Sigmoid colon (tissue), 7 donors: ENCODE data around the gene CCDC187. TPM values are rescaled to one million over a fixed set of nuclear protein-coding genes. Genes with fewer than 3 reads are reported as not detected.

ENCODE experiments used
- DNase-seq: peaks from one replicate; pipeline ENCODE4 v3.0.0-alpha.2; 2019
- H3K27ac ChIP-seq, 4 donors: fragments of 200-600 bp; sonication (generic); one replicate each; pipeline ENCODE4 v1.5.1; 2016 to 2019; ENCODE audit warnings: mild to moderate bottlenecking in 1 of 4
- H3K27me3 ChIP-seq, 3 donors: fragments of 200-600 bp; sonication (generic); one replicate each; pipeline ENCODE4 v1.5.1; 2019; ENCODE audit warnings: mild to moderate bottlenecking in 1 of 3
- H3K36me3 ChIP-seq, 4 donors: fragments of 200-600 bp; sonication (generic); one replicate each; pipeline ENCODE4 v1.5.1; 2016 to 2019
- H3K4me1 ChIP-seq, 4 donors: fragments of 200-600 bp; sonication (generic); one replicate each; pipeline ENCODE4 v1.5.1; 2017 to 2019
- H3K4me3 ChIP-seq, 4 donors: fragments of 200-600 bp; sonication (generic); one replicate each; pipeline ENCODE4 v1.5.1; 2017 to 2019; ENCODE audit warnings: mild to moderate bottlenecking in 2 of 4, moderate library complexity in 1 of 4
- H3K9me3 ChIP-seq, 4 donors: fragments of 200-600 bp in 3 of 4; sonication (generic) in 3 of 4; one replicate each; pipeline versions ENCODE4 v1.5.1 to v1.6.1; 2013 to 2019
- EP300 ChIP-seq, 4 donors: sonication (generic); formaldehyde crosslinking; IDR thresholded peaks; one replicate each; pipeline ENCODE4 v1.6.1; 2017; ENCODE audit warnings: antibody characterized with exemption in 4 of 4
- POLR2A ChIP-seq, 2 donors: fragments of 450-650 bp; IDR thresholded peaks; one replicate each; pipeline ENCODE4 v1.6.1; 2016; ENCODE audit warnings: antibody characterized with exemption in 2 of 2, mild to moderate bottlenecking in 2 of 2, moderate library complexity in 2 of 2
- POLR2AphosphoS5 ChIP-seq, 4 donors: sonication (generic); formaldehyde crosslinking; IDR thresholded peaks; one replicate each; pipeline ENCODE4 v1.6.1; 2017; ENCODE audit warnings: antibody characterized with exemption in 4 of 4
- WGBS, 2 donors: extraction: QIAGEN DNeasy Blood & Tissue Kit; methylation state at CpG; one replicate each; pipeline ENCODE4 v1.1.7; 2013; 5-methylcytosine and 5-hydroxymethylcytosine counted together
- intact Hi-C: fragments of 100-400 bp; cut with DNase I; formaldehyde crosslinking; loops from one replicate; pipeline ENCODE4 v1.15.1; 2023
- polyA plus RNA-seq, 3 donors: library from polyadenylated mRNA; stranded (reverse); fragments of 200-250 nt; gene quantifications; one replicate each; pipeline ENCODE4 v1.2.3, GENCODE V29; 2013
- total RNA-seq, 4 donors: library from RNA; depleted of rRNA; stranded (reverse); fragments of >200 nt; gene quantifications; one replicate each; pipeline ENCODE4 v1.1.0, GENCODE V29; 2016
- TF ChIP-seq, protein P1 (sequence below), 4 experiments: fragments of 450-650 bp in 3 of 4; fragments of 200-600 bp in 1 of 4; IDR thresholded peaks; one replicate each; pipeline ENCODE4 v1.5.1; 2016 to 2019; ENCODE audit warnings: antibody characterized with exemption in 4 of 4, mild to moderate bottlenecking in 3 of 4, moderate library complexity in 2 of 4
- donor health status: healthy with polysubstance abuse.
- donor health status: Bipolar disorder and iron deficiency.
- donor health status: healthy.

CCDC187 gene
- total and polyA plus RNA-seq, 7 donors: 0.32 TPM; not detected in 6

DNA sequence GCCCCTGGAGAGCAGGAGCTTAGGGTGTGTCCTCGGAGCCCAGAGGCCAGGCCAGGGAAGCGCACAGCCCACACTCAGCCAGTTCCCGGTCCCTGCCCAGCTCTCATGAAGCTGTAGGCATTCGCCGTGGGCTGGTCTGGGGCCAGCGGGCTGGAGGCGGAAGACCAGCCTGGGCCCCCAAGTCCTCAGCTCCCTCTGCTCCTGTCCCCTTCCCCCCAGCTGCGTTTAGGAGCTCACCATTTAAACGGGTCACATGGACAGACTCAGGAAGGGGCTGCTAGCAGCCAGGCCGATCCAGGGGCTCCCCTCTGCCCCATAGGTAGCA is 42.2 kb upstream of the CCDC187 start:
- peaks cover 0 to 14% (median 0%) of the 10 kb centered on the region in 4 donors for H3K36me3 ChIP-seq
- peak overlapping the region in 1 of 4 donors; percentile 13 for H3K4me3 ChIP-seq
- WGBS, 2 donors: 18 to 59% methylated on average over 10 of the region's 10 CpGs
- no peaks in the 10 kb centered on the region for H3K27me3 ChIP-seq
- peaks cover 0 to 34% (median 24%) of the 10 kb centered on the region in 4 donors for H3K4me1 ChIP-seq
- DNase-seq: no peak
- TF ChIP-seq, protein P1, sequence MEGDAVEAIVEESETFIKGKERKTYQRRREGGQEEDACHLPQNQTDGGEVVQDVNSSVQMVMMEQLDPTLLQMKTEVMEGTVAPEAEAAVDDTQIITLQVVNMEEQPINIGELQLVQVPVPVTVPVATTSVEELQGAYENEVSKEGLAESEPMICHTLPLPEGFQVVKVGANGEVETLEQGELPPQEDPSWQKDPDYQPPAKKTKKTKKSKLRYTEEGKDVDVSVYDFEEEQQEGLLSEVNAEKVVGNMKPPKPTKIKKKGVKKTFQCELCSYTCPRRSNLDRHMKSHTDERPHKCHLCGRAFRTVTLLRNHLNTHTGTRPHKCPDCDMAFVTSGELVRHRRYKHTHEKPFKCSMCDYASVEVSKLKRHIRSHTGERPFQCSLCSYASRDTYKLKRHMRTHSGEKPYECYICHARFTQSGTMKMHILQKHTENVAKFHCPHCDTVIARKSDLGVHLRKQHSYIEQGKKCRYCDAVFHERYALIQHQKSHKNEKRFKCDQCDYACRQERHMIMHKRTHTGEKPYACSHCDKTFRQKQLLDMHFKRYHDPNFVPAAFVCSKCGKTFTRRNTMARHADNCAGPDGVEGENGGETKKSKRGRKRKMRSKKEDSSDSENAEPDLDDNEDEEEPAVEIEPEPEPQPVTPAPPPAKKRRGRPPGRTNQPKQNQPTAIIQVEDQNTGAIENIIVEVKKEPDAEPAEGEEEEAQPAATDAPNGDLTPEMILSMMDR (IDR thresholded peaks at IDR 0.05): no peak
- TF ChIP-seq POLR2AphosphoS5 (IDR thresholded peaks at IDR 0.05) (no peak), EP300 (IDR thresholded peaks at IDR 0.05) (no peak), POLR2A (IDR thresholded peaks at IDR 0.05) (no peak)
- intact Hi-C loops: no loop called here
- H3K27ac ChIP-seq: peak overlapping the region in 3 of 4 donors; percentile 24 to 69 (median 62)
- H3K9me3 ChIP-seq: no peaks in the 10 kb centered on the region

GRCh38 chr9:136345281-136346156 is 41.6 kb upstream of the CCDC187 start:
- 37 to 67% methylated on average over 43 of the region's 43 CpGs for WGBS, 2 donors
- Histone ChIP-seq H3K27ac (peak overlapping the region; percentile 24 to 69 (median 50)), H3K27me3 (no peaks in the 10 kb centered on the region), H3K9me3 (no peaks in the 10 kb centered on the region), H3K4me1 (peaks cover 0 to 34% (median 24%) of the 10 kb centered on the region in 4 donors), H3K4me3 (peak overlapping the region in 1 of 4 donors; percentile 13), H3K36me3 (peaks cover 0 to 19% (median 0%) of the 10 kb centered on the region in 4 donors)
- intact Hi-C loops: no loop called here
- TF ChIP-seq POLR2A (IDR thresholded peaks at IDR 0.05): no peak
- TF ChIP-seq POLR2AphosphoS5 (IDR thresholded peaks at IDR 0.05): peak in 1 of 4 donors; percentile 19
- TF ChIP-seq EP300 (IDR thresholded peaks at IDR 0.05): no peak
- TF ChIP-seq, protein P1 (IDR thresholded peaks at IDR 0.05): peak in 1 of 4 experiments; percentile 28
- peak; percentile 84 for DNase-seq

GRCh38 chr9:136344544-136345280 is 40.8 kb upstream of the CCDC187 start:
- intact Hi-C loops: no loop called here
- no peak overlapping the region for H3K4me3 ChIP-seq
- 68 to 78% methylated on average over 21 of the region's 21 CpGs for WGBS, 2 donors
- H3K27me3 ChIP-seq: no peaks in the 10 kb centered on the region
- peaks cover 0 to 34% (median 24%) of the 10 kb centered on the region in 4 donors for H3K4me1 ChIP-seq
- H3K9me3 ChIP-seq: no peaks in the 10 kb centered on the region
- H3K27ac ChIP-seq: peak overlapping the region in 2 of 4 donors; percentile 20 to 62
- TF ChIP-seq EP300 (IDR thresholded peaks at IDR 0.05) (no peak), POLR2AphosphoS5 (IDR thresholded peaks at IDR 0.05) (no peak), POLR2A (IDR thresholded peaks at IDR 0.05) (no peak)
- TF ChIP-seq, protein P1 (IDR thresholded peaks at IDR 0.05): no peak
- DNase-seq: no peak
- H3K36me3 ChIP-seq: peaks cover 0 to 16% (median 0%) of the 10 kb centered on the region in 4 donors

DNA sequence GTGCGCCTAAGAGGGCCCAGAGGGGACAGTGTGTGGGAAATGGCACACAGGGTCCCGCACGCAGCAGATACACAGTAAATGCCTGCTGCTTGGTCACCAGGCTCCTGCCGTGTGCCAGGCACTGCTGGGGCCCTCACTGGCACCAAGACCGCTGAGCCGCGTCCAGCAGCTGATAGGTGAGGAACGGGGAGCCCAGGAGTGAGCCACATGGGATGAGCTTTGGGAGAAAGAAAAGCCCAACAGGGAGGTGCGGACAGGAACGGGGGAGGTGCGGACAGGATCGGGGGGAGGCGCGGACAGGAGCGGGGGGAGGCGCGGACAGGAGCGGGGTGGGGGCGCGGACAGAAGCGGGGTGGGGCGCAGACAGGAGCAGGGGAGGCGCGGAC is 40.0 kb upstream of the CCDC187 start:
- H3K27me3 ChIP-seq: no peaks in the 10 kb centered on the region
- H3K9me3 ChIP-seq: no peaks in the 10 kb centered on the region
- H3K36me3 ChIP-seq: peaks cover 0 to 7% (median 0%) of the 10 kb centered on the region in 4 donors
- H3K4me3 ChIP-seq: no peak overlapping the region
- peaks cover 0 to 37% (median 24%) of the 10 kb centered on the region in 4 donors for H3K4me1 ChIP-seq
- no peak for DNase-seq
- intact Hi-C loops: no loop called here
- no peak for TF ChIP-seq POLR2AphosphoS5 (IDR thresholded peaks at IDR 0.05)
- TF ChIP-seq EP300 (IDR thresholded peaks at IDR 0.05): no peak
- no peak for TF ChIP-seq POLR2A (IDR thresholded peaks at IDR 0.05)
- TF ChIP-seq, protein P1 (IDR thresholded peaks at IDR 0.05): no peak
- peak overlapping the region in 1 of 4 donors; percentile 74 for H3K27ac ChIP-seq
- WGBS, 2 donors: 84 to 95% methylated on average over 24 of the region's 24 CpGs
